ENCODE data around the gene SCAPER.
A peak's percentile ranks its signal among the peaks of the same experiment; 100 is the strongest.
"Not testable (repeated sequence)": the region's sequence is repeated elsewhere in the genome, so short reads cannot be mapped to it uniquely, and the experiment has no call there.

SCAPER gene

DNA sequence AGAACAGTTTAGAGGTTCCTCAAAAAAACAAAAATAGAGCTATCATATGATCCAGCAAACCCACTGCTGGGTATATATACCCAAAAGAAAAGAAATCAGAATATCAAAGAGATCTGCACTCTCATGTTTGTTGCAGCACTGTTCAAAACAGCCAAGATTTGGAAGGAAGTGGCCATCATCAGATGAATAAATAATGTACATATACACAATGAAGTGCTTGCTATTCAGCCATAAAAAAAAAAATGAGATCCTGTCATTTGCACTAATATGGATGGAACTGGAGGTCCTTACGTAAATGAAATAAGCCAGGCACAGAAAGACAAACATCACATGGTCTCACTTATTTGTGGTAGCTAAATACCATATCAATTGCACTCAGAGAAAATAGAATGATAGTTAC, 58.4 kb downstream of the SCAPER start:
- no peak for DNase-seq

DNA sequence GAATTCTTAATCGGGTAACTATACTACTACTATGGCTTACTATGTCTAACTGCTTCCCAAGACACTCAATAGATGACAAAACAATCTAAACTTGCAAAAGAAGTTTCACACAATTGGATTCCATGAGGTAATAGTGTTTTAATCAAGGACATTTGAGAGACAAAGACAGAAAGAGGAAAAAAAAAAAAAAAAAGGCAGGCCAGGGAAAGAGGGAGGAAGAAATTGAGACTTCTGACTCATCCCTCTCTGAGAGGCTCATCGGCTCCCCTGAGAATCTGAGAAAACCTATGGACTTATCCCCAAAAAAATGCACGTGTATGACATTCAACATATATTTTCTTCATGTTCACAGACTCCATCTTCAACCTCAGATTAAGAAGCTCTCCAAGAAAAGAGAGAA, 61.0 kb downstream of the SCAPER start:
- DNase-seq = peak; percentile 45

DNA sequence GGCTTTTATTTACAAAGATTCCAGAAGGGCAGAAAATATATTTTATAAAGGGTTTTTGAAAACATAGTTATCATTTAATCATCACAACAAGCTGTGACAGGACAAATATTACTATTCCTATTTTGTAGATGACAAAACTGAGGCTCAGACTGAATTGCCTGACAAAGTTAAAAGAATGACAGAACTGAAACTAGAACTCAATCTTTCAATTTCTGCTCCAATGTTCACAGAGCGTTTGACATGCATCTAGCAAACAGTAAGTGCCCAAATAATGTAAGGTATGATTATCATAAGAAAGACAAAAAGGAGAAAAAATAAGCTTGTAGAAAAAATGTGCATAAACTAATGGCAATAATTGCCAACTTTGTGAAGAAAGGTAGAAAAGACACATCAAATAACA, 61.9 kb downstream of the SCAPER start:
- no peak for DNase-seq

DNA sequence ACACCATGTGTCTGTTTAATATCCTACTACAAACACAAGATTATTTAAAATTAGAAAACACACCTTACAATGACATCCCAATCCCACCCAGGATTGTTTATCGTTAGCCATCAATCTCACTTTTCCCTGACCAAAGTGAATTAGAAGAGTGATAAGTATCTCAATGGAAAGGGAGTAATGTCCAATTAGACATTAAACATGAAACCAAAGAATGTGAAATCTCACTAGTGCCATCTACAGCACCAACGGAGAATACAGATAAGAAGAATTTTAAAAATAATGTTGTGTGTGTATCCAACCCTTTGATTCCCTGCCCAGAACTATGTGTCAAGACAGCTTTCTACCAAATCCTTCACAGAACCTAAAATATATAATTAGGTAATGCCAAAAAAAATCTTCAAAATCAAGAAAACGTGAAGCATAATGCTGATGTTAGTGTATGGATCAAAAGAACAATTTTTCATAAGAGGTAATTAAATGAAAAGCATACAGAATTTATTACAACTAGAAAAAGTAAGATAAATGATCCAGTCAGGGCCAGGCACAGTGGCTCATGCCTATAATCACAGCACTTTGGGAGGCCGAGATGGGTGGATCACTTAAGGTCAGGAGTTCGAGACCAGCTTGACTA, 64.2 kb downstream of the SCAPER start:
- peak; percentile 43 for DNase-seq

DNA sequence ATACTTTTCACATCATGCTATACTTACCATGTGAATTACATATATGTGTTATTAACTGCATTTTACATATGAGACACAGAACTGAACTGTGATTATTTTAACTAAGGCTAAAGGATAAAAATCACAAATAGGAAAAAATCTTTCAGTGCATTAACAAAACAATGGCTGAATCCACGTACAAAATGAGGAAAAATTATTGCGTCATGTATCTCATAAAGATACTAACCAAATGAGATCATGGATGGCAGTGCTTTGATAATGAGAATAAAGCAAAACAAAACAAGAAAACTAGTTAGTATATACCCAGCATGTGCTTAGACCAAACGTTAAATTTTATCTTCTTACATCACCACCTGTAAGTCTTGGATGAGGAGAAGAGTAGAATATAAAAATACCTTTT, 66.0 kb downstream of the SCAPER start:
- DNase-seq = no peak

DNA sequence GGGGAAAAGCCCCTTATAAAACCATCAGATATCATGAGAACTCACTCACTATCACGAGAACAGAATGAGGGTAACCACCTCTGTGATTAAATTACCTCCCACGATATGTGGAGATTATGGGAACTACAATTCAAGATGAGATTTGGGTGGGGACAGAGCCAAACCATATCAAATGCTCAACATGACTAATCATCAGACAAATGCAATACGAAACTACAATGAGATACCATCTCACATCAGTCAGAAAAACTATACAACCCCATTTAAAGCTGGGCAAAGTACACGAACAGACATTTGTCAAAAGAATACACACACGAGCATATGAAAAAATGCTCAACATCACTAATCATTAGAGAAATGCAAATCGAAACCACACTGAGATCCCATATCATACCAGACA, 67.7 kb downstream of the SCAPER start:
- DNase-seq = no peak

DNA sequence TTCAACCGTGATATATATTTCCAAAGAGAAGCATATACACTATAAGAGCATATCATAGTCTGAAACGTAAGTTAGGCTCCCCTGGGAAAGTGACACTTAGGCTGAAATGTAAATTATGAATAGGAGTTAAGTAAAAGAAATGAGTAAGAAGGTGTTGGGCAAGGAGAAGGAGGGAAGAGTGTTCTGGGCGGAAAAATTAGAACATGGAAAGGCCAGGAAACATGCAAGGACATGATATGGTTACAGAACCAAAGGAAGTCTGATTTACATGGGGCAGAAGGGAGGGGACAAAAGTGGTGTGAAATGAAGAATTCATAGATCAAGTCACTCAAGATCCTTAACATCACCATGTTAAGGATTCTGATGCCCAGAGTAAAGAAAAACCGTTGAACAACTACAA, 75.2 kb downstream of the SCAPER start:
- no peak for DNase-seq

DNA sequence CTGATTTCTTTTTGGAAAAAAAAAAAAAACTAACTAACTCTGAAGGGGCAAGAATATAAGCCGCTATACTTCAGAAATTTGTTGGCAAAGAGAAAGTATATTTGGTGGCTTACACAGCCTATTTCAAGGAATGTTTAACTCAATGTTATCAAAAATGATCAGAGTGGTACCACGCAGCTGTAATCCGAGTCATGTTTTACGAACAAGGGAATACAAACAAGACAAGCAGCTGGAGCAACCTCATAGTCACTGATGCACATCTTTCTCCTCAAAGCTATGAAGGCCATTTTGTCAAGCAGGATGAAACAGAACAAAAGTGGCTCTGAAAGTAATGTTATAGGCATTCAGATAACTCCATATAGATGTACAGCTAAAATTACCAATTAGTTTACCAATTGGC, 81.2 kb downstream of the SCAPER start:
- no peak for DNase-seq

DNA sequence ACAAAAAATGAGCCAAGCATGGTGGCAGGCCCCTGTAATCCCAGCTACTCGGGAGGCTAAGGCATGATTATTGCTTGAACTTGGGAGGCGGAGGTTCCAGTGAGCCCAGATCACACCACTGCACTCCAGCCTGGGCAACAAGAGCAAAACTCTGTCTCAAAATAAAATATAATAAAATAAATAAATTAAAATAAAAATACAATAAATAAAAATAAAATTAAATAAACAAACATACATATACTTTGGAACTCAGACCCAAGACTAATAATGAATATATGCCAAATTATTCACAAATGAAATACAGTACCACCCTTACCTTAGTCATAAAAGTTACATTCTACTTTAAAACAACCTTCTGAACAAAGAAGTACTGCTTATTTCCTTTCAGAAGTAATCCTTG, 81.8 kb downstream of the SCAPER start:
- no peak for DNase-seq

DNA sequence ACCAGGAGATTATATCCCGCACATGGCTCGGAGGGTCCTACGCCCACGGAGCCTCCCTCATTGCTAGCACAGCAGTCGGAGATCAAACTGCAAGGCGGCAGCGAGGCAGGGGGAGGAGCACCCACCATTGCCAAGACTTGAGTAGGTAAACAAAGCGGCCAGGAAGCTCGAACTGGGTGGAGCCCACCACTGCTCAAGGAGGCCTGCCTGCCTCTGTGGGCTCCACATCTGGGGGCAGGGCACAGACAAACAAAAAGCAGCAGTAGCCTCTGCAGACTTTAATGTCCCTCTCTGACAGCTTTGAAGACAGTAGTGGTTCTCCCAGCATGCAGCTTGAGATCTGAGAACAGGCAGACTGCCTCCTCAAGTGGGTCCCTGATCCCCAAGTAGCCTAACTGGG, 86.2 kb downstream of the SCAPER start:
- DNase-seq = not testable (repeated sequence)

DNA sequence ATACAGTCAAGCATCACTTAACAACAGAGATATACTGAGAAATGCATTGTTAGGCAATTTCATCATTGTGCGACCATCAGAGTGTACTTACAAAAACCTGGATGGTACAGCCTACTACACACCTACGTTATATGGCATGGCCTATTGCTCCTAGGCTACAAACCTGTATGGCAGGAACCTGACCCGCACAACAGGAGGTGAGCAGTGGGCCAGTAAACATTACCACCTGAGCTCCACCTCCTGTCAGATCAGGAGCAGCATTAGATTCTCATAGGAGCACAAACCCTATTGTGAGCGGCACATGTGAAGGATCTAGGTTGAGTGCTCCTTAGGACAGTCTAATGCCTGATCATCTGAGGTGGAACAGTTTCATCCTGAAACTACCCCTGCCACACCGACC, 89.7 kb downstream of the SCAPER start:
- no peak for DNase-seq

DNA sequence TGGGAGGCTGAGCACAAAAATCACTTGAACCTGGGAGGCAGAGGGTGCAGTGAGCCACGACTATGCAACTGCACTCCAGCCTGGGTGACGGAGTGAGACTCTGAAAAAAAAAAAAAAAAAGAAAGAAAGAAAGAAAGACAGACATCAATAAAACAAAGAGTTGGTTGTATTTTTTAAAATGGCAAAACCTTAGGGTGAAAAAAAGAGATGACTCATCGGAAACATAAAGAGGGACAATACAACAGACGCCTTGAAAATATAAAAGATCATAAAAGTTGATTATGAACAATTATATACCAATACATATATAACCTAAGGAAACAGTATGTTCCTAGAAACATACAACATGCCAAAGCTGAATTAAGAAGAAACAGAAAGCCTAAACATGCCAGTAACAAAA, 92.8 kb downstream of the SCAPER start:
- DNase-seq = no peak

DNA sequence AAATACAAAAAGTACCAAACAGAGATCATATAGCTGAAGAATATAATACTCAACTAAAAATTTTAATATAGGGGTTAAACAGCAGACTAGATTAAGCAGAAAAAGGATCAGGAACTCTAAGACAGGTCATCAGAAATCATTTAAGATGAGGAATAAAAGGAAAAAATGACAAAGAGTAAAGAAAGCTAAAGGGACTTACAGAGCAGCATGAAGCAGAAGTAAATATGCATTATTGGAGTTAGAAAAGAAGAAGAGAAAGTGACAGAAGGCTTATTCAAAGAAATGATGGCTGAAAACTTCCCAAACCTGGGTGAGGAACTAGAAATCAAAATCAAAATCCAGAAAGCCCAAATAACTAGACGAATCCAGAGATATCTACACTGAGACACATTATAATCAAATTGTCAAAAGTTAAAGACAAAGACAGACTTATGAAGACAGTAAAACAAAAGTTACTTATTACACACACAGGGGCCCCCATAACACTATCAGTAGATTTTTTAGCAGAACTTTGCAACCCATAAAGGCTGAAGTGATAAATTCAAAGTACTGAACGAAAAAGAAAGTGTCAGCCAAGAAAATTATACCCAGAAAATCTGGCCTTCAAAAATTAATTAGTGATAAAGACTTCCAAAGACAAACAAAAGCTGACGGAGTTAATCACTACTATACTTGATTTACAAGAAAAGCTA, 95.6 kb downstream of the SCAPER start:
- DNase-seq = no peak

DNA sequence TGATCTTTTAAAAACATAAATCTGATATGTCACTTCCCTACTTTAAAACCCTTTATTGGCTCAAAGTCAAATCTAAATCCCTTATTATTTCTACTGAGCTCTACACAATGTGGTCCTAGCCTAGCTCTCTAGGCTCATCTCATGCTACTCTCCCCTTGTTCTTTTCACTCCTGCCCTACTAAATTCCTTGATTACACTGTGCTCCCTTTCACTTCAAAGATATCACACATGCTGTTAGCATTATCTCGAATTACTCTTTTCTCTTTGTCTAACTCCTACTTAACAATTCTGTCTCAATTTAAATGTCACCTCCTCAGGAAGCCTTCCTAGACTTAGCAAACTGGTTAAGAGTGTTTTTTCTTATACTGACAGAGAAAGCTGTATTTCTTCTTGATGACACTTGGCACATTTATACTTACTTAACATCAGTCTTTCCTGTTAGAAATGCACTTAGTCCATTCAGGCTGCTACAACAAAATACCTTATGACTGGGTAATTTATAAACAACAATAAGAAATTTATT, 102.0 kb downstream of the SCAPER start:
- DNase-seq = no peak

DNA sequence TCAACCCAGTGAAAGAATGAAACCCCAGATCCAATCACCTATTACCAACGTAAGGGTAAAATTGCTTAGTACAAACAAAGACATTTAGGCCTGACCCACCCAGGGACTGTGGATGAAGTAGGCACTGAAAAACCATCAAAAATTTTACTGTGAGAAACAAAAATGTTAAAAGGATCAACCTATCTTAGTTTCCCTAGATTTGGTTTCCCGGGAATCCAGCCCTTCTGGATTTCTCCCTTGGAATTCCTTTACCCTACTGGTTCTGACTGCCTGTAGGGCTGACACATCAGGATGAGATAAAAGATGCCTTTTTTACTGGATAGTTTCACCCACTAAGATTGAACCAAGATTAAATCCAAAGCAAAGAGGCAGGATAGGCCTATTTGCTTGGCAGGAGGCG, 102.7 kb downstream of the SCAPER start:
- peak; percentile 1 for DNase-seq

DNA sequence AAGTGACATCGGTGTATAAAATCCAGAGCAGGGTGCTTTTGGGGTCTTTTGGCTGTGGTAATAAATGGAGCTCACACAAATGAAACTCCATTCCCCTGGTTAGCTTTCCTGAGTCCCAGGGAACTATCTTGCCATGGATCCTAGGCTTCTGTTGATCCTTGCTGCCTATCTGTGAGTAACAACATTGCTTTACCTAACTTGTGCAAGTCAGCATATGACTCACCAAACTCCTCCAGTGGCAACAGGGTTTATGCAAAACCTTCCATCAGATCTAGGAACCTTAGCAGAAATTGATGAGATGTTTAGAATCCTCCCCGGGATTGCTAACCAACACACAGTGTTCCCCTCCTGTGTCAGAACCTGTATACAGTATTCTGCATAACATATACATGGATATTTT, 105.4 kb downstream of the SCAPER start:
- DNase-seq = peak; percentile 54

DNA sequence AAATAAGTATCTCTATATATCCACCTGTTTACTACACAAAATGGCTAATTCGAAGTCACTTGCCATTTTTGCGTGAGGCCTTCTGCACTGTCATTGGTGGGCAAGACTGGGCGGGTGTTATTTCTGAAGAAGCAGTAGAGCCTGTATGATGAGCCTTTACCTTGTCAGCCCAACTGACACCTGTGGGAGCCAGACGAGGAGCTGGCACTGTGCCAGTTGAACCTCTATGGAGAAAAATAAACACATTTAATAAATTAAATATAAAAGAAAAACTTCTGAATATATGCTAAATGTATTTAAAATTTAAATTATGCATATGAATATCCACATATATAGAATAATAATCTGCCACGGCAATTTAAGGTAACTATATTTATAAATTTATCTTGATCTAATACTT, 109.9 kb downstream of the SCAPER start:
- no peak for DNase-seq

DNA sequence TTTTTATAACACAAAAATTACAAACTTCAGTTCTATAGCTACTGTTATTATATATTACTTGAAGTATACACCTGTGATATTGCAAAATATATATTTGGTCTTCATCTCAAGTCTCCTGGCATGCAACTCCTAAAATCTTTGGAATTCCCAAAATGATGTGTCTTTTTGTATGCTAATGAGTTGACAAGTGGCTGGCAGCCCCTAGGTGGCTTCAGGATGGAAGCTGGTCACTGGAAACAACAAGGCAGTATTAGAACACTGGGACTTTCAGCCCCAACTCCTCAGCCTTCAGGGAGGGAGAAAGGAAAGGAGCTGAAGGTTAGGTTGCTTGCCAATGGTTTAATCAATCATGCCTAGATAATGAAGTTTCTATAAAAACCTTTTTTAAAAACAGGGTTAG, 112.0 kb downstream of the SCAPER start:
- no peak for DNase-seq

DNA sequence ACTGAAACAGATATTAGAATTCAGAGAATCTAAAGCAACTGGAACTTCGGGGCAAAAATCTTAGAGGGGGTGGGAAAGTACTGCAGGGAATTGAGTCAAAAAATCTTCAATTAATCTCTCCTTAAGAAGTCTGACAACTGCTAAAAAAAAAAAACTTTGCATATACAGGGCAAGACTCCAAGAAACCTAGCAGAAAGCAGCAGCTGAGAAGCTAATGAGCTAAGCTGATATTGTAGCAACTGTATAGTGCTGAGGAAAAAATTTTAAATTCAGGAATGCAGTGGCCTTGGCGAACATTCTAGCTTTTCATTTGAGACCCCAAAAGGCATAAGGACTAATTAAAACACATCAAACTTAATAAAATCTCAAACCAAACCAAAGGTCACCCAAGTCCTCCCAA, 113.6 kb downstream of the SCAPER start:
- DNase-seq = no peak

DNA sequence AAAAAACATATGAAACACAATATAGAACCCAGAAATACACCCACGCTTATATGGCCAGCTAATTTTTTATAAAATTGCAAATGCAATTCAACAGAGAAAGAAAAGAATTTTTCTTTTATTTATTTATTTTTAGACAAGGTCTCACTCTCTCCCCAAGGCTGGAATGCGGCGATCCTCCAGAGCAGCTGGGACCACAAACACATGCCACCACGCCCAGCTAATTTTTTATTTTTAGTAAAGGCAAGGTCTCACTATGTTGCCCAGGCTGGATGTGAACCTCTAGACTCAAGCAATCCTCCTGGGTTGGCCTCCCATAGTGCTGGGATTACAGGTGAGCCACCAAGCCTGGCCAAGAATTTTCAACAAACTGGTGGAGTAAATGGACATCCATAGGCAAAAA, 117.9 kb downstream of the SCAPER start:
- DNase-seq = no peak

DNA sequence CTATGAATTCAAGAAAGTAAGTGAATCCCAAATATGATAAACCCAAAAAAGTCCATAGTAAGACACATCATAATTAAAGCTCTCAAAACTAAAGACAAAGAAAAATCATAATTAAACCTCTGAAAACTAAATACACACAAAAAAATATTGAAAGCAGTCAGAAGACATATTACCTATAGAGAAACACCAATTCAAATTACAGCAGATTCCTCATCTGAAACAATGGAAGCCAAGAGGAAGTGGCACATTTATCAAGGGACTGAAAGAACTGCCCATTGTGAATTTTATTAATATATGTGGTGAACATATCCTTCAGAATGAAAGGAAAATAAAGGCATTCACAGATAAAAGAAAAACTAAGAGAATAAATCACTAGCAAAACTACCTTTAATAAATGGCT, 128.2 kb downstream of the SCAPER start:
- DNase-seq = no peak

DNA sequence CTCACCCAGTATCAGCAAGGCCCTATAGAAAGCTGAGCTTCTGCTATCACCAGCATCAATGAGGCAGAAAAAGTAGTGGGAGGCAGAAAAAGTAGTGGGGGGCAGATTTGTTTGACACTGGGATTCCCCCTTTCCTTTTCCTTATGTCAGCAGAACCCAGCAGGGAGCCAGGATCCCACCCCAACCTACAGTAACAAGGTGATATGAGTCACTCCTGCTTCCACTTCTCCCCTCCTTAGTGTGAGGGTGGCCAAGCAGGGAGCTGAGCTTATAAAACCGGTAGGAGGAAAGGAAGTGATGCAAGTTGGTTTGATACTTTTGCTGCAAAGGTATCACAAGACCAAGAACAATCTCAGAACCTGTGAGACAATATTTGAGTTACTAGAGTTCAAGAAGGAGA, 128.7 kb downstream of the SCAPER start:
- no peak for DNase-seq

DNA sequence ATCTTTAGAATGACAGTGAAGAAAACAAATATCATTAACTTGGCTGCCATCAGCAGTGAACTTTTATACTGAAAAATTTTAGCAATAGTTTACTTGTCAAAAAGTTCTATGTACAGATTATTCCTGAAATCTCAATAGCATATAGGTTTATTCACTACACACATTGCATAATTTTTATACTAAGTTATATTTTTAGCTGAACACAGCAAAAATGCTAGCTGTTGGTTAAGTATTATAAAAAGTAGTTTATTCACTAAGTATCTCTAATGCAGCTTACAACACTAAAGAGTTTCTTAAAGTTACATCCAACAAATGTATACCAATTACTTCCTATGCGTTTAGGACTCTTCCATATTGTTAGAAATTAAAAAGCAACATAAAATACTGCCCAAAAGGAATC, 131.9 kb downstream of the SCAPER start:
- no peak for DNase-seq

DNA sequence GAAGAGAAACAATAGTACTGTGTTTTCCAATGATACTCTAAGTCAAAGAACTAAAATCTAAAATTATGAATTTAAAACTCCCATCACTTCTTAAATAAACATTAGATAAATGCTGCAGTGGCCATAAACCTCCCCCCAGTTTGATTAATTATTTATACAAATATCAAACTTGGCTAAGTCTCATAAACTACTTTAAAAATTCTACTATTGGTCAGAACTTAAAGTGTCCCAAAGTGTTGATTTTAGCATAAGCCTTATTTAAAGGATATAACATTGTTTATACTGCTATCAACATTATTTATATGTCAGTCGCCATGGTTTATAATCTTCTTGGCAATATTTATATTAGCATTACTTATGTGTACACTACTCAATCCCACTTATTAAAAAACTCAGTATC, 132.4 kb downstream of the SCAPER start:
- no peak for DNase-seq

DNA sequence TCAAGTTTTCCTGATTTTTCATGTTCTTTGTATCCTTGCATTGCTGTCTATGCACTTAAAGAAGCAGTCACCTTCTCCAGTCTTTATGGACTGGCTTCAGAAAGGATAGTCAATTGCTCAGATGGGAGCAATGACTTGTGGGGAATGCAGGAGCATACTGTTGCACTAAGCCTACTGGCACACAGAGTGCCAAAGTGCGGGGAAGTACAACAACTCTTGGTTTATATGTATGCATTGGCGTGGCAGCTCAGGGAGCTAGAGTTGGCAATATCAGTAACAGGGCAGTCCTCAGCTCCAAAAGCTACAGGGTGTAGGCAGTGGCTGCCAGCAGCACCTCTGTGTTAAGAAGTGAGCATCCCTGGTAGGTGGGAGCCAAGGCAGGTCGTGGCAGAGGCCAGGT, 141.1 kb downstream of the SCAPER start:
- no peak for DNase-seq

All from fibroblast of upper back skin (primary cell).